HepG2 (cell line): ENCODE data around the gene DSG2. TPM values are rescaled to one million over a fixed set of nuclear protein-coding genes. Genes with fewer than 3 reads are reported as not detected.

Experiments
- ATF7 ChIP-seq, 2 experiments: fragments of 450-650 bp in 1 of 2; sonication (generic) in 1 of 2; formaldehyde crosslinking in 1 of 2; IDR thresholded peaks; 2 replicates each; pipeline versions ENCODE4 v1.4.0 to v1.6.1; 2016 to 2020; ENCODE audit warnings: antibody characterized with exemption in 1 of 2, mild to moderate bottlenecking in 1 of 2, missing genetic modification reagents in 1 of 2
- BCL6 ChIP-seq: IDR thresholded peaks from 2 replicates; pipeline ENCODE4 v1.6.1; 2016; ENCODE audit warnings: missing genetic modification reagents, missing compliant biosample characterization
- EP300 ChIP-seq, 3 experiments: sonication (generic) in 1 of 3; formaldehyde crosslinking in 1 of 3; IDR thresholded peaks; 2 replicates each; pipeline versions ENCODE4 v1.5.1 to v1.6.1; 2011 to 2020; ENCODE audit warnings: low read depth in 2 of 3, low read length in 2 of 3, borderline replicate concordance in 1 of 3, improper control_type of control experiment in 1 of 3, mild to moderate bottlenecking in 1 of 3, missing genetic modification reagents in 1 of 3, moderate library complexity in 1 of 3
- ETV5 ChIP-seq: IDR thresholded peaks from 2 replicates; pipeline ENCODE4 v1.6.1; 2018; ENCODE audit warnings: missing biosample characterization, missing genetic modification reagents, inconsistent platforms, borderline replicate concordance
- KAT8 ChIP-seq: IDR thresholded peaks from 2 replicates; pipeline ENCODE4 v1.6.1; 2016; ENCODE audit warnings: missing genetic modification reagents, missing compliant biosample characterization
- PHF21A ChIP-seq: sonication (generic); formaldehyde crosslinking; IDR thresholded peaks from 2 replicates; pipeline ENCODE4 v1.5.0; 2020; ENCODE audit warnings: mild to moderate bottlenecking, missing genetic modification reagents
- RAD51 ChIP-seq: fragments of 450-650 bp; IDR thresholded peaks from 2 replicates; pipeline ENCODE4 v1.6.1; 2016; ENCODE audit warnings: borderline replicate concordance
- RCOR2 ChIP-seq: IDR thresholded peaks from 2 replicates; pipeline ENCODE4 v1.6.1; 2016; ENCODE audit warnings: missing biosample characterization, missing genetic modification reagents
- SOX13 ChIP-seq, 3 experiments: fragments of 450-650 bp in 1 of 3; sonication (generic) in 1 of 3; formaldehyde crosslinking in 1 of 3; IDR thresholded peaks in 2 of 3; conservative IDR thresholded peaks in 1 of 3; 2 replicates each; pipeline versions ENCODE4 v1.5.0 to v1.6.1; 2016 to 2020; ENCODE audit warnings: antibody characterized with exemption in 1 of 3, mild to moderate bottlenecking in 1 of 3, missing compliant biosample characterization in 1 of 3, missing genetic modification reagents in 1 of 3, moderate library complexity in 1 of 3
- SOX6 ChIP-seq, 2 experiments: fragments of 450-650 bp in 1 of 2; sonication (generic) in 1 of 2; formaldehyde crosslinking in 1 of 2; IDR thresholded peaks; 2 replicates each; pipeline versions ENCODE4 v1.4.0 to v1.6.1; 2017 to 2020; ENCODE audit warnings: antibody characterized with exemption in 1 of 2, mild to moderate bottlenecking in 1 of 2, missing genetic modification reagents in 1 of 2
- SP2 ChIP-seq: sonication (generic); formaldehyde crosslinking; IDR thresholded peaks from 2 replicates; pipeline ENCODE4 v1.5.1; 2020; ENCODE audit warnings: mild to moderate bottlenecking, missing genetic modification reagents
- TAF1 ChIP-seq: sonication (generic); formaldehyde crosslinking; IDR thresholded peaks from 2 replicates; pipeline ENCODE4 v1.4.0; 2020; ENCODE audit warnings: missing genetic modification reagents
- TBP ChIP-seq: sonication (generic); formaldehyde crosslinking; IDR thresholded peaks from 2 replicates; pipeline ENCODE4 v1.5.0; 2020; ENCODE audit warnings: missing genetic modification reagents
- ZKSCAN1 ChIP-seq: fragments of 150-350 bp; IDR thresholded peaks from 2 replicates; pipeline ENCODE4 v1.6.1; 2014; ENCODE audit warnings: low read length
- ZNF17 ChIP-seq: sonication (generic); formaldehyde crosslinking; IDR thresholded peaks from 2 replicates; pipeline ENCODE4 v1.5.0; 2020; ENCODE audit warnings: mild to moderate bottlenecking, missing genetic modification reagents
- ZNF24 ChIP-seq: fragments of 450-650 bp; IDR thresholded peaks from 2 replicates; pipeline ENCODE4 v1.6.1; 2017; ENCODE audit warnings: antibody characterized with exemption, mild to moderate bottlenecking
- ZNF446 ChIP-seq: sonication (generic); formaldehyde crosslinking; IDR thresholded peaks from 2 replicates; pipeline ENCODE4 v1.5.0; 2020; ENCODE audit warnings: mild to moderate bottlenecking, missing genetic modification reagents
- ZNF552 ChIP-seq: sonication (generic); formaldehyde crosslinking; IDR thresholded peaks from 2 replicates; pipeline ENCODE4 v1.9.0; 2022; ENCODE audit warnings: missing genetic modification reagents, mild to moderate bottlenecking, borderline replicate concordance
- polyA plus RNA-seq, 8 experiments: library from polyadenylated mRNA; depleted of rRNA in 3 of 8; stranded (reverse) in 7 of 8; unstranded in 1 of 8; fragments of >200 nt; fragmentation: Illumina TruSeq in 4 of 8; extraction: Trizol in 4 of 8; gene quantifications; 2 replicates each; pipeline versions ENCODE4 v1.2.1 to v1.2.3, GENCODE V29; 2011 to 2016; ENCODE audit warnings: low read depth in 4 of 8, missing spikeins in 1 of 8, mixed read lengths in 1 of 8; ENCODE audit not compliant: insufficient read depth in 1 of 8
- total RNA-seq, 5 experiments: library from RNA; depleted of rRNA; stranded (reverse); fragments of >200 nt; fragmentation: Illumina TruSeq; extraction: Trizol; gene quantifications; 2 replicates each; pipeline ENCODE4 v1.2.3, GENCODE V29; 2016; ENCODE audit warnings: low read depth in 1 of 5
- TF ChIP-seq, protein P1 (sequence below): sonication (generic); formaldehyde crosslinking; conservative IDR thresholded peaks from 2 replicates; pipeline ENCODE4 v1.4.0; 2020; ENCODE audit warnings: missing genetic modification reagents
- TF ChIP-seq, protein P2 (sequence below): sonication (generic); formaldehyde crosslinking; IDR thresholded peaks from 2 replicates; pipeline ENCODE4 v1.4.0; 2020; ENCODE audit warnings: mild to moderate bottlenecking, missing genetic modification reagents
- TF ChIP-seq, protein P3 (sequence below): sonication (generic); formaldehyde crosslinking; IDR thresholded peaks from 2 replicates; pipeline ENCODE4 v1.4.0; 2020; ENCODE audit warnings: mild to moderate bottlenecking, missing genetic modification reagents, borderline replicate concordance
- TF ChIP-seq, protein P4 (sequence below): sonication (generic); formaldehyde crosslinking; IDR thresholded peaks from 2 replicates; pipeline ENCODE4 v1.5.0; 2020; ENCODE audit warnings: mild to moderate bottlenecking, missing genetic modification reagents
- TF ChIP-seq, protein P5 (sequence below), 2 experiments: fragments of 450-650 bp in 1 of 2; sonication (generic) in 1 of 2; formaldehyde crosslinking; IDR thresholded peaks; 2 replicates each; pipeline versions ENCODE4 v1.5.0 to v1.8.0; 2020 to 2022; ENCODE audit warnings: mild to moderate bottlenecking in 1 of 2, missing genetic modification reagents in 1 of 2

Gene DSG2
- total and polyA plus RNA-seq, 2 of the 13 experiments (the other 11 are each of a cell fraction or from before 2014, with no cell fraction given): 23.3 to 66.7 TPM

DNA sequence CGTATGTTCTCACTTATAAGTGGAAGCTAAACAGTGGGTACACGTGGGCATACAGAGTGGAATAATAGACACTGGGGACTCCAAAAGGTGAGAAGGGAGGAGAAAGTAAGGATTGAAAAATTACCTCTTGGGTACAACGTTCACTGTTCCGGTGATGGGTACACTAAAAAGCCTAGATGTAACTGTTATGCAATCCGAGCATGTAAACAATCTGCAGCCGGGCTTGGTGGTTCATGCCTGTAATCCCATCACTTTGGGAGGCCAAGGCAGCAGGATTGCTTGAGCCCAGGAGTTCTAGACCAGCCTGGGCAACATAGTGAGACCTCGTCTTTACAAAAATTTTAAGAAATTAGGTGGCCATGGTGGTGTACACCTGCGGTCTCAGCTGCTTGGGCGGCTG lies 60.6 kb downstream of the DSG2 start (continued):
- TF ChIP-seq, protein P1, sequence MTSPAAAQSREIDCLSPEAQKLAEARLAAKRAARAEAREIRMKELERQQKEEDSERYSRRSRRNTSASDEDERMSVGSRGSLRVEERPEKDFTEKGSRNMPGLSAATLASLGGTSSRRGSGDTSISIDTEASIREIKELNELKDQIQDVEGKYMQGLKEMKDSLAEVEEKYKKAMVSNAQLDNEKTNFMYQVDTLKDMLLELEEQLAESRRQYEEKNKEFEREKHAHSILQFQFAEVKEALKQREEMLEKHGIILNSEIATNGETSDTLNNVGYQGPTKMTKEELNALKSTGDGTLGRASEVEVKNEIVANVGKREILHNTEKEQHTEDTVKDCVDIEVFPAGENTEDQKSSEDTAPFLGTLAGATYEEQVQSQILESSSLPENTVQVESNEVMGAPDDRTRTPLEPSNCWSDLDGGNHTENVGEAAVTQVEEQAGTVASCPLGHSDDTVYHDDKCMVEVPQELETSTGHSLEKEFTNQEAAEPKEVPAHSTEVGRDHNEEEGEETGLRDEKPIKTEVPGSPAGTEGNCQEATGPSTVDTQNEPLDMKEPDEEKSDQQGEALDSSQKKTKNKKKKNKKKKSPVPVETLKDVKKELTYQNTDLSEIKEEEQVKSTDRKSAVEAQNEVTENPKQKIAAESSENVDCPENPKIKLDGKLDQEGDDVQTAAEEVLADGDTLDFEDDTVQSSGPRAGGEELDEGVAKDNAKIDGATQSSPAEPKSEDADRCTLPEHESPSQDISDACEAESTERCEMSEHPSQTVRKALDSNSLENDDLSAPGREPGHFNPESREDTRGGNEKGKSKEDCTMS (CRISPR knock-in tag): no peak
- TF ChIP-seq, protein P2, sequence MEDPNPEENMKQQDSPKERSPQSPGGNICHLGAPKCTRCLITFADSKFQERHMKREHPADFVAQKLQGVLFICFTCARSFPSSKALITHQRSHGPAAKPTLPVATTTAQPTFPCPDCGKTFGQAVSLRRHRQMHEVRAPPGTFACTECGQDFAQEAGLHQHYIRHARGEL: no peak
- TF ChIP-seq ZNF552 (CRISPR knock-in tag) (no peak), BCL6 (CRISPR knock-in tag) (peak; percentile 85), ZNF446 (CRISPR knock-in tag) (no peak), SOX6 (IDR thresholded peaks at IDR 0.05) (no peak), SOX6 (CRISPR knock-in tag; IDR thresholded peaks at IDR 0.05) (peak; percentile 62), RAD51 (no peak), ZNF24 (no peak), ZNF17 (no peak), ZKSCAN1 (no peak), ETV5 (peak; percentile 42; the same call in 1 of the 2 replicates), ATF7 (IDR thresholded peaks at IDR 0.05) (no peak), ATF7 (CRISPR knock-in tag; IDR thresholded peaks at IDR 0.05) (no peak), PHF21A (CRISPR knock-in tag) (peak; percentile 31; the same call in 1 of the 2 replicates), SOX13 (IDR thresholded peaks at IDR 0.05) (no peak), SOX13 (CRISPR knock-in tag; conservative IDR thresholded peaks at IDR 0.05 in 1 of 2, IDR thresholded peaks at IDR 0.05 in 1 of 2) (peak in 1 of 2 experiments; percentile 58; a peak in 1 of 4 replicates), KAT8 (CRISPR knock-in tag) (no peak), TAF1 (CRISPR knock-in tag) (no peak), SP2 (CRISPR knock-in tag) (no peak), RCOR2 (CRISPR knock-in tag) (peak; percentile 84), EP300 (IDR thresholded peaks at IDR 0.05; ENCODE audit: low read depth in 2 of 2, low read length in 2 of 2) (peak in 1 of 2 experiments; percentile 53; a peak in 2 of 4 replicates), EP300 (CRISPR knock-in tag; IDR thresholded peaks at IDR 0.05; ENCODE audit: borderline replicate concordance) (no peak), TBP (CRISPR knock-in tag) (no peak)
- TF ChIP-seq, protein P3, sequence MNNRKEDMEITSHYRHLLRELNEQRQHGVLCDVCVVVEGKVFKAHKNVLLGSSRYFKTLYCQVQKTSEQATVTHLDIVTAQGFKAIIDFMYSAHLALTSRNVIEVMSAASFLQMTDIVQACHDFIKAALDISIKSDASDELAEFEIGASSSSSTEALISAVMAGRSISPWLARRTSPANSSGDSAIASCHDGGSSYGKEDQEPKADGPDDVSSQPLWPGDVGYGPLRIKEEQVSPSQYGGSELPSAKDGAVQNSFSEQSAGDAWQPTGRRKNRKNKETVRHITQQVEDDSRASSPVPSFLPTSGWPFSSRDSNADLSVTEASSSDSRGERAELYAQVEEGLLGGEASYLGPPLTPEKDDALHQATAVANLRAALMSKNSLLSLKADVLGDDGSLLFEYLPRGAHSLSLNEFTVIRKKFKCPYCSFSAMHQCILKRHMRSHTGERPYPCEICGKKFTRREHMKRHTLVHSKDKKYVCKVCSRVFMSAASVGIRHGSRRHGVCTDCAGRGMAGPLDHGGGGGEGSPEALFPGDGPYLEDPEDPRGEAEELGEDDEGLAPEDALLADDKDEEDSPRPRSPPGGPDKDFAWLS (CRISPR knock-in tag): no peak
- TF ChIP-seq, protein P4, sequence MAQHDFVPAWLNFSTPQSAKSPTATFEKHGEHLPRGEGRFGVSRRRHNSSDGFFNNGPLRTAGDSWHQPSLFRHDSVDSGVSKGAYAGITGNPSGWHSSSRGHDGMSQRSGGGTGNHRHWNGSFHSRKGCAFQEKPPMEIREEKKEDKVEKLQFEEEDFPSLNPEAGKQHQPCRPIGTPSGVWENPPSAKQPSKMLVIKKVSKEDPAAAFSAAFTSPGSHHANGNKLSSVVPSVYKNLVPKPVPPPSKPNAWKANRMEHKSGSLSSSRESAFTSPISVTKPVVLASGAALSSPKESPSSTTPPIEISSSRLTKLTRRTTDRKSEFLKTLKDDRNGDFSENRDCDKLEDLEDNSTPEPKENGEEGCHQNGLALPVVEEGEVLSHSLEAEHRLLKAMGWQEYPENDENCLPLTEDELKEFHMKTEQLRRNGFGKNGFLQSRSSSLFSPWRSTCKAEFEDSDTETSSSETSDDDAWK (CRISPR knock-in tag): no peak
- TF ChIP-seq, protein P5, sequence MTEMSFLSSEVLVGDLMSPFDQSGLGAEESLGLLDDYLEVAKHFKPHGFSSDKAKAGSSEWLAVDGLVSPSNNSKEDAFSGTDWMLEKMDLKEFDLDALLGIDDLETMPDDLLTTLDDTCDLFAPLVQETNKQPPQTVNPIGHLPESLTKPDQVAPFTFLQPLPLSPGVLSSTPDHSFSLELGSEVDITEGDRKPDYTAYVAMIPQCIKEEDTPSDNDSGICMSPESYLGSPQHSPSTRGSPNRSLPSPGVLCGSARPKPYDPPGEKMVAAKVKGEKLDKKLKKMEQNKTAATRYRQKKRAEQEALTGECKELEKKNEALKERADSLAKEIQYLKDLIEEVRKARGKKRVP (CRISPR knock-in tag; IDR thresholded peaks at IDR 0.05): 0 out of 4 replicates have a peak, but pooled peaks of 1 of the 2 experiments have one; percentile 44
